Esophagus squamous epithelium (tissue), 4 donors: ENCODE results near the gene DGLUCY.

Source experiments
- POLR2A ChIP-seq, 4 donors: fragments of 450-650 bp; IDR thresholded peaks; one replicate each; pipeline ENCODE4 v1.6.1; 2017; ENCODE audit warnings: antibody characterized with exemption in 4 of 4, mild to moderate bottlenecking in 4 of 4, moderate library complexity in 3 of 4
- TF ChIP-seq, protein P1 (sequence below), 6 experiments: fragments of 450-650 bp in 4 of 6; fragments of 200-600 bp in 2 of 6; sonication (generic) in 2 of 6; IDR thresholded peaks; one replicate each; pipeline ENCODE4 v1.5.1; 2016 to 2019; ENCODE audit warnings: antibody characterized with exemption in 6 of 6, mild to moderate bottlenecking in 4 of 6, moderate library complexity in 4 of 6

DNA sequence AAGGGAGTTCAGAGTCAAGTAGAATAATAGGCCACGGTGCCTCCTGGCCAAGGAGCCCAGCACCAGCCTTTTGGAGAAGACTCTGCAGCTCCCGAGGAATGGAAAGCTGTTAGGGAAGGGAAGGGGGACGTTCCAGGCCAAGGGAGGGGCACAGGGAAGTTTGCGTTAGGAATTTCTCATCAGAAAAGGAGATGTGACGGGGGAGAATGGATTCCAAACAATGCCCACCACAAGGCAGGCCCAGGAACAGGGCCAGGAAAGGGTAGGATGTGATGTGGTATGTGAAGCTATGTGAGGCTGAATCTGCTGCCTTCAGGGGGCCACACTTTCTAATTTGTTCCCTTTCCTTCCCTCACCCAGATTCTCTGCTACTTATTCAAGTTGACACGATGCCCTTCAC, 46.0 kb downstream of the DGLUCY start:
- TF ChIP-seq, protein P1, sequence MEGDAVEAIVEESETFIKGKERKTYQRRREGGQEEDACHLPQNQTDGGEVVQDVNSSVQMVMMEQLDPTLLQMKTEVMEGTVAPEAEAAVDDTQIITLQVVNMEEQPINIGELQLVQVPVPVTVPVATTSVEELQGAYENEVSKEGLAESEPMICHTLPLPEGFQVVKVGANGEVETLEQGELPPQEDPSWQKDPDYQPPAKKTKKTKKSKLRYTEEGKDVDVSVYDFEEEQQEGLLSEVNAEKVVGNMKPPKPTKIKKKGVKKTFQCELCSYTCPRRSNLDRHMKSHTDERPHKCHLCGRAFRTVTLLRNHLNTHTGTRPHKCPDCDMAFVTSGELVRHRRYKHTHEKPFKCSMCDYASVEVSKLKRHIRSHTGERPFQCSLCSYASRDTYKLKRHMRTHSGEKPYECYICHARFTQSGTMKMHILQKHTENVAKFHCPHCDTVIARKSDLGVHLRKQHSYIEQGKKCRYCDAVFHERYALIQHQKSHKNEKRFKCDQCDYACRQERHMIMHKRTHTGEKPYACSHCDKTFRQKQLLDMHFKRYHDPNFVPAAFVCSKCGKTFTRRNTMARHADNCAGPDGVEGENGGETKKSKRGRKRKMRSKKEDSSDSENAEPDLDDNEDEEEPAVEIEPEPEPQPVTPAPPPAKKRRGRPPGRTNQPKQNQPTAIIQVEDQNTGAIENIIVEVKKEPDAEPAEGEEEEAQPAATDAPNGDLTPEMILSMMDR (IDR thresholded peaks at IDR 0.05): no peak
- no peak for TF ChIP-seq POLR2A (IDR thresholded peaks at IDR 0.05)
